Measurements from ENCODE around the gene INPP5D. TPM values are rescaled to one million over a fixed set of nuclear protein-coding genes. Genes with fewer than 3 reads are reported as not detected.
"Not testable (repeated sequence)": the region's sequence is repeated elsewhere in the genome, so short reads cannot be mapped to it uniquely, and the experiment has no call there.

INPP5D gene
- total RNA-seq, 1 experiment from 2014 or later: 17.2 TPM

DNA sequence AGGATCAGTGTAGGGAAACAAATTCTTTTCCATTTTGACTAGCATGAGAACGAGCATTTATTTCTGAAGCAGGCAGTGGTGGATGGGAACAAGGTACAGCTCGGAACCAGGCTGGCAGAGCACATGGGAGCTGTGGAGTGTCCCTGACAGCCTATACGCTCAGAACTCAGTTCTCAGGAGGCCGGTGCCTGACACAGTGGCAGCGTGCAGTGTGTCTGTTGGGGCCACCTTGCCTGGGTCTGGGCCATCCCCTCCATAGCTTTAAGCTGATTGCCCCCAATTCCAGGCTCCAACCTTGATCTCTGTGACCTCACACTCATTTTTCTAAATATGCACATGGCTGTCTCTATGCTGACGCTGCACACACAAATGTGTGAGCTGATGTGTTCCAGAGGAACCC, 136.9 kb downstream of the INPP5D start:
- TF ChIP-seq NR2C2 (CRISPR knock-in tag; IDR thresholded peaks at IDR 0.05): no peak
- no peak for TF ChIP-seq ZNF396 (CRISPR knock-in tag; IDR thresholded peaks at IDR 0.05; ENCODE audit: borderline replicate concordance)
- POLR2A ChIA-PET: interaction anchor here (1.0 kb wide), 1 partner anchor 10 kb away, joined by 5 read pairs; no protein-coding TSS in a partner anchor
- CTCF ChIA-PET: interaction anchor here (1.9 kb wide), 1 partner anchor 68 kb away, joined by 5 read pairs; no protein-coding TSS in a partner anchor
- Mint-ChIP-seq H3K4me1 (peaks cover 7% of the 10 kb centered on the region), H3K36me3 (peaks cover 6% of the 10 kb centered on the region), H3K27ac (no peak overlapping the region), H3K27me3 (ENCODE audit: low read depth) (peaks cover 9% of the 10 kb centered on the region), H3K4me3 (no peak overlapping the region), H3K9me3 (peaks cover 4% of the 10 kb centered on the region)
- ATAC-seq (no peak), DNase-seq (ENCODE audit: low spot score) (no peak)

DNA sequence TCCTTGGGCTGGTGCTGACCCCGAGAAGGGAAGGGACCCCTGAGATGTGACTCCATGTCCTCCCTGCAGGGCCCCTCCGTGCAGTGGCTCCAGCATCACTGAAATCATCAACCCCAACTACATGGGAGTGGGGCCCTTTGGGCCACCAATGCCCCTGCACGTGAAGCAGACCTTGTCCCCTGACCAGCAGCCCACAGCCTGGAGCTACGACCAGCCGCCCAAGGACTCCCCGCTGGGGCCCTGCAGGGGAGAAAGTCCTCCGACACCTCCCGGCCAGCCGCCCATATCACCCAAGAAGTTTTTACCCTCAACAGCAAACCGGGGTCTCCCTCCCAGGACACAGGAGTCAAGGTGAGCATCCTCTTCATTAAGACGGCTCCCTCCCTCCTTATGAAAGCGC, 137.9 kb downstream of the INPP5D start:
- peaks cover 7% of the 10 kb centered on the region for H3K9me3 Mint-ChIP-seq
- no peak overlapping the region for H3K4me3 Mint-ChIP-seq
- H3K36me3 Mint-ChIP-seq: peaks cover 8% of the 10 kb centered on the region
- CTCF ChIA-PET: no interaction called here
- ATAC-seq: no peak
- peaks cover 19% of the 10 kb centered on the region for H3K27me3 Mint-ChIP-seq (ENCODE audit: low read depth)
- POLR2A ChIA-PET: no interaction called here
- no peak overlapping the region for H3K27ac Mint-ChIP-seq
- TF ChIP-seq ZBTB21 (CRISPR knock-in tag; IDR thresholded peaks at IDR 0.05; ENCODE audit: borderline replicate concordance): no peak
- TF ChIP-seq, protein P1, sequence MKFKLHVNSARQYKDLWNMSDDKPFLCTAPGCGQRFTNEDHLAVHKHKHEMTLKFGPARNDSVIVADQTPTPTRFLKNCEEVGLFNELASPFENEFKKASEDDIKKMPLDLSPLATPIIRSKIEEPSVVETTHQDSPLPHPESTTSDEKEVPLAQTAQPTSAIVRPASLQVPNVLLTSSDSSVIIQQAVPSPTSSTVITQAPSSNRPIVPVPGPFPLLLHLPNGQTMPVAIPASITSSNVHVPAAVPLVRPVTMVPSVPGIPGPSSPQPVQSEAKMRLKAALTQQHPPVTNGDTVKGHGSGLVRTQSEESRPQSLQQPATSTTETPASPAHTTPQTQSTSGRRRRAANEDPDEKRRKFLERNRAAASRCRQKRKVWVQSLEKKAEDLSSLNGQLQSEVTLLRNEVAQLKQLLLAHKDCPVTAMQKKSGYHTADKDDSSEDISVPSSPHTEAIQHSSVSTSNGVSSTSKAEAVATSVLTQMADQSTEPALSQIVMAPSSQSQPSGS (CRISPR knock-in tag; IDR thresholded peaks at IDR 0.05; ENCODE audit: borderline replicate concordance, low read depth): no peak
- H3K4me1 Mint-ChIP-seq: peaks cover 7% of the 10 kb centered on the region
- no peak for DNase-seq (ENCODE audit: low spot score)

DNA sequence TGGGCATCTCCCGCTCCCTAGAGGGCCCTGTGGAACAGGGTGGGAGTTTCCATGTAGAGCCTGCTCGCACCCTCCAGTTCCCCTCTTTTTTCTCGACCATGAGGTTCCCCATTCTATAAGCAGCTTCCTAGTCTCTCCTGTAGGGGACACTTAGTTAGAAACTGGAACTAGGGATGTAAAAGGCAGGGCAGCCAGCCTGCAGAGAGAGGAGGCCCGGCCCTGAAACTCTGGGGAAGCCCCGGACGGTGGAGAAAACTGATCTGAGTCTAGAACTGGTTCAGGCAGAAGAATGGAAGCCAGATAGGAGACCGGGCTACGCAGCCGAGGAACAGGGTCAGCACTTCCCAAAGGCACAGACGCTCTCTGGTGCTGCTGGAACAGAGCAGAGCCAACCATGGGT, 139.7 kb downstream of the INPP5D start:
- peaks cover 17% of the 10 kb centered on the region for H3K9me3 Mint-ChIP-seq
- ChIA-PET POLR2A (no interaction called here), CTCF (interaction anchor here (0.5 to 1.6 kb wide), 5 partner anchors 10 to 506 kb away, joined by 3 to 5 read pairs (median 3); partner anchors contain the start of gene ATG16L1)
- H3K4me1 Mint-ChIP-seq: peaks cover 7% of the 10 kb centered on the region
- H3K27ac Mint-ChIP-seq: no peak overlapping the region
- peaks cover 22% of the 10 kb centered on the region for H3K36me3 Mint-ChIP-seq
- TF ChIP-seq TEAD1 (CRISPR knock-in tag; IDR thresholded peaks at IDR 0.05) (no peak), NFATC4 (CRISPR knock-in tag; IDR thresholded peaks at IDR 0.05) (no peak), PRRX2 (CRISPR knock-in tag; IDR thresholded peaks at IDR 0.05) (no peak), JAZF1 (CRISPR knock-in tag; IDR thresholded peaks at IDR 0.05) (no peak), ZNF423 (CRISPR knock-in tag; IDR thresholded peaks at IDR 0.05) (no peak), MYBL2 (CRISPR knock-in tag; IDR thresholded peaks at IDR 0.05) (no peak), CBFB (CRISPR knock-in tag; IDR thresholded peaks at IDR 0.05; ENCODE audit: low read depth) (no peak)
- TF ChIP-seq, protein P2, sequence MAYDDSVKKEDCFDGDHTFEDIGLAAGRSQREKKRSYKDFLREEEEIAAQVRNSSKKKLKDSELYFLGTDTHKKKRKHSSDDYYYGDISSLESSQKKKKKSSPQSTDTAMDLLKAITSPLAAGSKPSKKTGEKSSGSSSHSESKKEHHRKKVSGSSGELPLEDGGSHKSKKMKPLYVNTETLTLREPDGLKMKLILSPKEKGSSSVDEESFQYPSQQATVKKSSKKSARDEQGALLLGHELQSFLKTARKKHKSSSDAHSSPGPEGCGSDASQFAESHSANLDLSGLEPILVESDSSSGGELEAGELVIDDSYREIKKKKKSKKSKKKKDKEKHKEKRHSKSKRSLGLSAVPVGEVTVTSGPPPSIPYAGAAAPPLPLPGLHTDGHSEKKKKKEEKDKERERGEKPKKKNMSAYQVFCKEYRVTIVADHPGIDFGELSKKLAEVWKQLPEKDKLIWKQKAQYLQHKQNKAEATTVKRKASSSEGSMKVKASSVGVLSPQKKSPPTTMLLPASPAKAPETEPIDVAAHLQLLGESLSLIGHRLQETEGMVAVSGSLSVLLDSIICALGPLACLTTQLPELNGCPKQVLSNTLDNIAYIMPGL (CRISPR knock-in tag; IDR thresholded peaks at IDR 0.05): no peak
- TF ChIP-seq, protein P3, sequence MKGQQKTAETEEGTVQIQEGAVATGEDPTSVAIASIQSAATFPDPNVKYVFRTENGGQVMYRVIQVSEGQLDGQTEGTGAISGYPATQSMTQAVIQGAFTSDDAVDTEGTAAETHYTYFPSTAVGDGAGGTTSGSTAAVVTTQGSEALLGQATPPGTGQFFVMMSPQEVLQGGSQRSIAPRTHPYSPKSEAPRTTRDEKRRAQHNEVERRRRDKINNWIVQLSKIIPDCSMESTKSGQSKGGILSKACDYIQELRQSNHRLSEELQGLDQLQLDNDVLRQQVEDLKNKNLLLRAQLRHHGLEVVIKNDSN (CRISPR knock-in tag; IDR thresholded peaks at IDR 0.05): no peak
- TF ChIP-seq, protein P4, sequence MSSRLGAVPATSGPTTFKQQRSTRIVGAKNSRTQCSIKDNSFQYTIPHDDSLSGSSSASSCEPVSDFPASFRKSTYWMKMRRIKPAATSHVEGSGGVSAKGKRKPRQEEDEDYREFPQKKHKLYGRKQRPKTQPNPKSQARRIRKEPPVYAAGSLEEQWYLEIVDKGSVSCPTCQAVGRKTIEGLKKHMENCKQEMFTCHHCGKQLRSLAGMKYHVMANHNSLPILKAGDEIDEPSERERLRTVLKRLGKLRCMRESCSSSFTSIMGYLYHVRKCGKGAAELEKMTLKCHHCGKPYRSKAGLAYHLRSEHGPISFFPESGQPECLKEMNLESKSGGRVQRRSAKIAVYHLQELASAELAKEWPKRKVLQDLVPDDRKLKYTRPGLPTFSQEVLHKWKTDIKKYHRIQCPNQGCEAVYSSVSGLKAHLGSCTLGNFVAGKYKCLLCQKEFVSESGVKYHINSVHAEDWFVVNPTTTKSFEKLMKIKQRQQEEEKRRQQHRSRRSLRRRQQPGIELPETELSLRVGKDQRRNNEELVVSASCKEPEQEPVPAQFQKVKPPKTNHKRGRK (CRISPR knock-in tag; IDR thresholded peaks at IDR 0.05; ENCODE audit: borderline replicate concordance): no peak
- ATAC-seq (peak; percentile 70), DNase-seq (ENCODE audit: low spot score) (no peak)
- H3K27me3 Mint-ChIP-seq (ENCODE audit: low read depth): peaks cover 26% of the 10 kb centered on the region
- H3K4me3 Mint-ChIP-seq: no peak overlapping the region

DNA sequence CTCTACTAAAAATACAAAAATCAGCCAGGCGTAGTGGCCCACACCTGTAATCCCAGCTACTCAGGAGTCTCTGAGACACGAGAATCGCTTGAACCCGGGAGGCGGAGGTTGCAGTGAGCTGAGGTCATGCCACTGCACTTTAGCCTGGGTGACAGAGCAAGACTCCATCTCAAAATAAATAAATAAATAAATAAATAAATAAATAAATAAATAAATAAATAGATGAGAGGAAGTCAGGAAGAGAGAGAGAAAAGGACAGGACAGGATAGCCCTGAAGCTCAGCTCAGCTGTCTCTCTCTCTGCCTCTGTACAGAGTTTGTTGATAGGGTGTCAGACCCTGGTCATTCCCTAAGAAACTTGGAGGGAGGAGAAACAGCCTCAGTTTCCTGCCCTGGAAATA, 140.6 kb downstream of the INPP5D start:
- peaks cover 26% of the 10 kb centered on the region for H3K27me3 Mint-ChIP-seq (ENCODE audit: low read depth)
- ATAC-seq; DNase-seq (ENCODE audit: low spot score); H3K4me3 Mint-ChIP-seq; POLR2A ChIA-PET; H3K27ac Mint-ChIP-seq; H3K4me1 Mint-ChIP-seq: not testable (repeated sequence)
- CTCF ChIA-PET: interaction anchor here (0.6 to 1.6 kb wide), 3 partner anchors 9 to 102 kb away, joined by 3 to 5 read pairs (median 3); no protein-coding TSS in a partner anchor
- H3K9me3 Mint-ChIP-seq: peaks cover 17% of the 10 kb centered on the region
- H3K36me3 Mint-ChIP-seq: peaks cover 22% of the 10 kb centered on the region

Data from WTC11 (cell line).